GM11168 (cell line): ENCODE results near the gene SLC1A2.

Source experiments
- in situ Hi-C: fragments of 300-500 bp; cut with MboI; formaldehyde crosslinking; loops from one replicate; pipeline ENCODE4 v1.12.0; 2022; ENCODE audit warnings: low sequenced_read_pairs; ENCODE audit not compliant: unreplicated experiment

The SLC1A2 gene

DNA sequence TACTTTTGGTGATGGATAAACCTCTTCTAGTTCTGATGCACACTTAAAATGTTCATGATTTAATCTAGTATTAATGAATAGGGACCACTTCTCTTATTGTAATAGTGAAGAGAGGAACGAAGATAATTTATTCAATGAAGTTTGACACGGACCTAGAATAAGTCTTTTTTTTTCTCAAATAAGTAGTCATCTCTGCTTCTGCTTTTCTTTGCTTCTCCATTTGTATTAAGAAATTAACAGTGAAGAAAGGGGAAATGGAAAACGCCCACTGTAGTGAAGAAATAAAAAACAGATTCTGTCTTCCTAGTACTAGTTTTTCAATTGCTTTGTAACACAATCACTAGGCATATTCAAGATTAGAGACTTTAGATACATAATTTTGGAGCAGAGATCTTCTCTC is 207.4 kb downstream of the SLC1A2 start:
- in situ Hi-C loops, result no loop called here

DNA sequence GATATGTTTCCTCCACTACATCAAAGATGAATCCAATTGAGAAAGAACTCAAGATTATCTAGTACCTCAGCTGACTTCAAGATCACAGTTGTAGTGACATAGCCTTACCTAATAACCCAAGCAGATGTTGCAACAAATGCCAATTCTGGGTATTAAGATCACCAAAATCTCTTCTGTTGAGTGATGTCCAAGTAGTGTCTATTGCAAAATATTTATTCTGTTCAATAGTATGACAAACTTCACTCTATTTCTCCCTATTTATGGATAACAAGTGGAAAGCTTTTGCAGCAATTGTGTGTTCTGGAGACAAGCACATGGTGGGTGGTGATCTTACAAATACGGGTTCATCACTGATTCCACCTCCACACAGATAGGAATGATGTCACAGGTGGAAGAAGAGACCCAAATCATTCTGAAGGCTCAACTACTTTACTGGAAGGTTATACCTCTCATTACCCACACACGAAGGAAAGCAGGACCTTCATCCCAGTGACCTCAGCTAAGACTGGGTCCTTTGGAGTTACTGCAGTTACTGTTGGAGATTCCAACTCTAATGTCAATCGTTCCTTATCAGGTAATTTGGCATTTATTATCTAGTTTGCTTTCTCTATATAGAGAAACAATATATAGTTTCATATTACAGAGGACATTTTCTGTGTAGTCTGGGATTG is 208.3 kb downstream of the SLC1A2 start:
- in situ Hi-C loops, result no loop called here

DNA sequence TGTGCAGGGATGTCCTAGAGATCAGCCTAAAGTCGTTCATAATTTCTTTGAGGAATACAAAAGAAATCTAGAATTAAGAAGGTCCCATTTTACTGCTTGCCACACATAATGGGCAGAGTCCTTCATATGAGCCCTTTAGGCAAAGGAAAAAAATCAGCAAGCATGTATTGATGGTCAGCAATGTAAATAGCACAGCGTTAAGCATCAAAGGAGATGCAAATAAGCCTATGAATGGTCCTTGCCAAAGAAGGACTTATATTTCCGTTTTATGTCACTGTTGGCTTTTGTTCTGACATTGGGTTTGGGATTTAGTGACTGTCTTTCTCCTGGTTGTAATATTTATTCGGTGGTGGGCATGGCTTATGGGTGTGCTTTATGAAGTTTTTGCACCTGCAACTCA is 210.6 kb downstream of the SLC1A2 start:
- in situ Hi-C loops, result no loop called here

DNA sequence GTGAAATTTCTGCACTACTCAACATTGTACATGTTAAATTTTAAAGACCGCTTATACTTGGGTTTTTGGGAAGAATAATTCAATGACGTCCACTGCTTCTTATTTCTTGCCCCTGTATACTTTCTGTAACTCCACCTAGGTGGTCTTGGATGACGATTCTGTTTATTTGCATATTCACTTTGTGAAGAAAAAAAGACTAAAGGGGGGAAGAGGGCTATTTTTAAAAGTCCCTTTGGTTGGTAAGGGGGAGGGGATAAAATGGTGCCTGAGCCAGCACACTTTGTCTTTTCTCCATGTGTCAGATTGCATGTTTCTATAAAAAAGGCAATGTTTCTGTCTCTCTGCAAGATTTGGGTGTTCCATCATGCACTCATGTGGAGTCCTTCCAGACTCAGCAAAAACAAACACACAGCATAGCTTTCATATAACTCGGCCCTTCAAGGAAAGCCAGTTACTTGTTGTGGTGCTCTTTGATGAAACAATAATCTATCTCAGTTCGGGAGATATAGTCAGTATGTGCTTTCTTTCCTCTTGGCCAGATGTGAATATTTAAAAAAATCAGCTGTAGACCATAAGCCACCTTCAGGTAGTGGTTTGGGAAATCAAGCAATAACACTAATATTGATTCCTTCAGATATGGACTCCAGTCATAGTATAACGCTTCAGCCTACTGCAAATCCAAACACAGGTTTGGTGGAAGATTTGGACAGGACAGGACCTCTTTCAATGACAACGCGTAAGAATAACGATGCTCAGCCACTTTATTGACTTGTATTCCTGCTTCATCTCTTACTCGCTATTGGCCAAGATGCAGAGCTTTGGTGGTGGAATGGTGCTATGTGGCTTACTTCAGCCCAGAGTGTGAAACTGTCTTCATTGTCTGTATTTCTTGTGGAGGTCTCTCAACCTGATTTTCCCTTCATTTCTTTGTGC is 211.6 kb downstream of the SLC1A2 start:
- in situ Hi-C loops, result no loop called here

GRCh38 chr11:35206616-35207015 is 212.7 kb downstream of the SLC1A2 start:
- in situ Hi-C loops, result no loop called here

GRCh38 chr11:35204614-35205013 is 214.7 kb downstream of the SLC1A2 start:
- in situ Hi-C loops, result no loop called here
